ENCODE data around the gene PIAS3. TPM values are rescaled to one million over a fixed set of nuclear protein-coding genes. Genes with fewer than 3 reads are reported as not detected.

PIAS3 gene
- 7.6 and 9.8 TPM in 2 replicates for total RNA-seq

DNA sequence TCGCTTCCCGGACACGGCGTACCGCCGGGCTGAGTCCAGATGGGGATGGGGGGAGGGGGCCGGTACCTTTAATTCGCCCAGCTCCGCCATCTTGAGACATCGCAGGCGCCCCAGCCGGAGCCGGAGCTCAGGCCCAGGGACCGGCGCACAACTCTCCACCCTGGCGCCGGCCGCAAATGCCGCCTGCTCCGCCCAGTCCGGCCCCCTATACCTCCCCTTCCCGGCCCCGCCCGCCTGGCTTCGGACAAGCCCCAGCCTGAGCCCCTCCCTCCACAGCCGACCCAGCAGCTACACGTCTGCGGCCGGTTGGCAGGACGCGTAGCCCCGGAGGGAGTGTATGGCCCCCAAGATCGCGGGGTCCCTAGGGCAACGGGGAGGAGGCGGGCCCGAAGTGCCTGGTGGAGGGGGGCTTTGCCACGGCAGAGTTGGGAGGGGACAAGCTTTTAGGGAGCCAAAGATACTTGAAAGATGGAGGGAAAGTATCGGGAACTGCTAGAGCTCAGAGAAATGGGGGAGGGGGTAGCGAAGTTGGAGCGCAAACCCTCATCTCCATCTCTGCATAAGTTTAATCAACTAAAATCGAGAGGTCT lies at the start of gene PIAS3:
PIAS3 (minus strand) TSS at position 181 of the 590 bp plus-strand sequence; CDS start at position 90, 91 bp downstream.
- peak; percentile 85 for DNase-seq (ENCODE audit: low read depth, low spot score)

DNA sequence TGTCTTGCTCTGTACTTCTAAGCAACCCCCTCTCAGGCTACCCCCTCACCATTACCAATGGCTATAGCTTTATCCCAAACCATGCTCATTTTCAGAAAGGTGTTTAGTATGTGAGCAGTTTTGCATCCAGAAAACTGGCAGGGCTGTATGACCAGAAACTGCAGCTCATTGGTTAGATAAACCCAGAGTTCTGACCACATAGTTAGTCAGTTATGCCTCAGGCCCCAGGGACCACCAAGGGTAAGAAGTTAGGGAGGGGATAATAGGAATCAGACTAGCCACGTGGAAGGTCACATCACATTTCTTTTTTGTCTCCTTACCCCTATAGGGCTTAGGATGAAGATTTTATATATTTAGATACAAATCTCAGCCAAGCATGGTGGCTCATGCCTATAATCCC lies 49.8 kb upstream of the PIAS3 start:
- no peak for DNase-seq (ENCODE audit: low read depth, low spot score)

DNA sequence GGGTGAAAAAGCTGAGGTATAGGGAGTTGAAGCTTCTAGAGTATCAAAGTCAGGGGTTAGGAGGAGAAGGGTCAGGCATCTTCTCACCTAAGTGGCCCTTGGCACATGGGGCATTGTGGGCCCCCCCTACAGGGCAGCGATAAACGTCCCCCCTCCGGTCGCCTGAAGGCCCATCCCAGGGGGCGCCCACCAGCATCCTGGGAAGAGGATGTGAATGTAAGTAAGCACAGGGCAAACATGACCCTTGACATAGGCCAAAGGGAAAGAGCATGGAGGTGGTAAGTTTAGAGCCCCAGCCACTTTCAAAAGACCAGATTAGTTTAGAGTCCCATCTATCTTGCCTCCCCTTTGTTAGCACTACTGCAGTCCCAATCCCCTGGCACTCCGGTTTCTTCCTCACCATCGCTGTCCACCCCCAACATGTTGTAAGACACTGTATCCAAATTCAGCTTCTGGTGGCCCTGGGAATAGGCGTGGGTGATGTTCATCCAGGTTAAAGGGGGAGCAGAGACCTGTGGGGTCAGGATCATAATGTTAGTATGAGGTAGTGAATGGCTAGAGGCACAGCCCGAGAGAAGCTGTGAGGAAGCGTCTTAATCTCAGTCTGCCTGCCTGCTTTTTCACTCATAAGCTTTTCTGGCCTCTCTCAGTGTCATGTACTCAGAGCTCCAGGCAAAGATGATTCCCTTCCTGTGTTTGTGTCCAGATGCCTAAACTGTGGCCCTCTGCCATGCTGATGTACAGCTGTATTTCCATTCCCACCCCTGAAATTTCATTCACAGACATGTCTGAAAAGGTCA lies 48.3 kb upstream of the PIAS3 start:
- DNase-seq (ENCODE audit: low read depth, low spot score), result no peak

DNA sequence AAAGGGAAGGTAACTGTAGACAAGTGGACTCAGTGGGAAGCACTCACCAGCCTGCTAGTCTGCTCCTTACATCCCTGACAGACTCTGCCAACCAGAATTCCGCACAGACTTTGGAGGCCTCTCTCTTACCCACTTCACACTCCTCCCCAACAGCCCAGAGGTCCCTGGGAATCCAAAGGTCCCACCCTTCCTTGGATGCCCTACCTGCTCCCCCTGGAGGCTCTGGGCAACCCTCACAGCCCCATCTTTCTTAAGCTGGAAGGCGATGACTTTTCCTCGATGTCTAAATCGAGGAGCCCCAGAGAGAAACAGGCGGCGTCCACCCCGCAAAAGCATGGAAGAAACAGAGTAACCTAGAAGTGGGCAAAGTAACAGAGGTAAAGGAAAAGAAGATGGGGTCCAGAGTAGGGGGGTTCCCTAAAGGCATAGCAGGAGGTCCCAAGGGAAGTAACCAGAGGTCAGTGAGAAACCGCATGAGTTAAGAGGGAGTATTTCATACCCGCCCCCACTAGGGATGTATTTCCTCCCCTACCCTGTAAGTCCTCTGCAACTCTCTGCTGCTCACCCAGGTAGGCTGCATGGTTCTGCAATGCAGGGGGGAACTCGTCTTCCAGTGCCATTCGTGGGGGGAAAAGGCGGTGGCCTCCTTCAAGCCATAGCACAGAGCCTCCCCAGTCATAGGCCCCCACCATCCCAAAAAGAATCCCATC lies 42.6 kb upstream of the PIAS3 start:
- DNase-seq (ENCODE audit: low read depth, low spot score), result no peak

DNA sequence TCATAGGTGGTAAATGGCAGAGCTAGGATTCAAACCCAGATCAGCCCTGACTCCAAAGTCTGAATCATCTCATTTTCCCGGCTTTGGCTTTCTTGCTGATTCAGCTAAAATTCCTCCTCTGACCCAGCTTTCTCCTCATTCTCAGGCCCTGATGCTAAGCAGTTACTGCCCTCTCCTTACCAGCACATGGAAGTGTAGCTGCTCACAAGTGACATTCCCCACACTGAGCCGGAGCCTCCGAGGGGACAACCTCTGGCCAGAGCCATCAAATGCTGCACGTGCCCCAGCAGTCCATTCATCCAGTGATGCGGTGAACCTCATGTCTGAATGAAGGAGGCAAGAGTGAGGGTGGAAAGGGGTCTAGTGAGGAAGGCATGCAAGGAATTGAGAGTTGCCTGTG lies 39.9 kb upstream of the PIAS3 start:
- DNase-seq (ENCODE audit: low read depth, low spot score), result no peak

DNA sequence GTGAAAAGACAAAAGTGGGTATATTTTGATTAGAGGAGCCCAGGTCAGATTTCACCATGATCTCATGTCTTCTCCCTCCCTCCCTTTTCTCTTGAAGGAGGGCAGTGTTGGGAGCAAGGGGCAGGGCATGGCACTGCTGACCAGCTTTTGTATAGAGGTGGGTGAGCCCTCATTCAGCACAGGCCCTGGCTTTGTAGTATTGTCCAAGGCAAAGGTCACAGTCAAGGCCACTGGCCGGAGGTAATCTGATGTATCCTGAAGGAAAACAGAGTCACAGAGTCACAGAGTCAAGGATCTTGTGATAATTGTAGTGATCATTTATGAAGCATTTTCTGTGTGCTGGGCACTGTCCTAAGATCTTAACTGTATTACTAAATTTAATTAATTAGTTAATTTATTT lies 39.1 kb upstream of the PIAS3 start:
- DNase-seq (ENCODE audit: low read depth, low spot score), result no peak

DNA sequence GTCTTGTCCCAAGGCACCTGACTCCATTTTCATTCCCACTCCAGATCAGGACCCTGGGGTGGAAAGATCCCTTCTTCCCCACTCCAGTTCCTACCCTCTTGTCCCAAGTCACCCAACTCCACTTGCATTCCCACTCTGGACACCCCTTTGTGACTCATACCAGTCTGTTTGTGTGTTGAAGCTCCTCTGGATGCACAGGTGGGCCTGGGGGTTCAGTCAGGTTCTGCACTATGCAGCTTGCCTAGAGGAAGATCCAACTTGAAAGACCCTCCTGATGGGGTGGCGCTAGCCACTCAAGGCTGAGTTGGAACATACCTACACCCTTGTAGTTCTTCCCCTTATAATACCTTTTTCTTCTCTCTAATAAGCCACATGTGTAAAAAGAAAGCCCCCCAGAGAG lies 36.6 kb upstream of the PIAS3 start:
- no peak for DNase-seq (ENCODE audit: low read depth, low spot score)

DNA sequence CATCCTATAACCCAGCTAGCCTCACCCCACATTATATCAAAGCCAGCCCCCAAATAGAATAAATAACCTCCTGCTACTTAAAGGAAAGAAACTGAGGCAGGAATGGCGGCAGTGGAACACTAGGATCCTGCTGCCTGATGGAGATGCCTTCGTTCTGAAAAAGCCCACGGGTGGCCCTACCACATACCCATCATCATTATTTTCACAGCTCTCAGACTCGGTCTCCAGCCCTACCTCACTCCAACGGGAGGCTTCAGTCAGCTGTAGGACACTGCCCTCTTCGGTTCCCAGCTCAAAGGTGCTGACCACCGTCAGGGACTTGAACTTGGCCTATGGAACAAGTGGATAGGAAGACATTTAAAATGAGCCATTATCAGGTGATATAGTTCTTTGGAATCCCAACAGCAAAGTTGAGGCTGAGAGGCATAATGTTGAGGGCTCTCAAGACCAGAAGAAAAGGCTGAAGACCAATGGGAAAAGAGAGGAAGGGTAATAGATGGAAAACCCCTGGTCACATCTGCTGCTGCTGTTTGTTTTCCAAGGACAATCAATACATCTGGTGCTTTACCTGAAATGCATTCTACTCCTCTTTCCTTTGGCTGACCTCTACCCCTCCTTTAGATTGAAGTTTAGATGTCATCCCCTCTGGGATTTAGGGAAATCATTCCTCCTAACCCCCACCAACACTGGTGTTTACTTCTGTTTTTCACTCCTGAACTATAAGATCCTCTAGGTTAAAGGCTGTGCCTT lies 34.6 kb upstream of the PIAS3 start:
- no peak for DNase-seq (ENCODE audit: low read depth, low spot score)

DNA sequence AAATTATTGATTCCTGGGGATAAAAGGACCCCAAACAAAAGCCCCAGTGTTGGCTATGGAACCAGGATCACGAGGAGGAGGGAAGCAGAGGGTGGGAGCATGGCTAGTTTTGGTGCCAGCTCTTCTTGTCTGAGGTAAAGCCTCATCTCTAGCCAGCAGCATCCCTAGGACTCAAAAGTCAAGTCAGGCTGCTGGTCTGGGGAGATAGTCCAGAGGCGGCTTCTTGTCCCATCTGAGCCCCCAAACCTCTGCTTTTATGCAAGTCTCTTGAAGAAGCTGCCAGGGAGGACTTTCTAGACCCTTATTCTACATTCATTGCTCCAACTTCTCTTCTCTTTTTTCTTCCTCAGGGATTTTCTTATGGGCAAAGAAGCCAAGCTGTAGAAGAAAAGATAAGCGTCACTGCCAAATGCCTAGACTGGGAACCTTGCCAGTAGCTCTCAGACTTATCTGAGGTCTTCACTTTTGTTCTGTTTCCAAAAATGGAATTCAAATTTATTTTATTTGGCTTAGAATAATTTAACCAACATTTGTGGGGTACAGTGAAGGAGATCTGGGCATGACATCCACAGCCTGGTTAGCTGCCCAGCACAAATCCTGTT lies 33.7 kb upstream of the PIAS3 start:
- peak; percentile 52 for DNase-seq (ENCODE audit: low read depth, low spot score)

DNA sequence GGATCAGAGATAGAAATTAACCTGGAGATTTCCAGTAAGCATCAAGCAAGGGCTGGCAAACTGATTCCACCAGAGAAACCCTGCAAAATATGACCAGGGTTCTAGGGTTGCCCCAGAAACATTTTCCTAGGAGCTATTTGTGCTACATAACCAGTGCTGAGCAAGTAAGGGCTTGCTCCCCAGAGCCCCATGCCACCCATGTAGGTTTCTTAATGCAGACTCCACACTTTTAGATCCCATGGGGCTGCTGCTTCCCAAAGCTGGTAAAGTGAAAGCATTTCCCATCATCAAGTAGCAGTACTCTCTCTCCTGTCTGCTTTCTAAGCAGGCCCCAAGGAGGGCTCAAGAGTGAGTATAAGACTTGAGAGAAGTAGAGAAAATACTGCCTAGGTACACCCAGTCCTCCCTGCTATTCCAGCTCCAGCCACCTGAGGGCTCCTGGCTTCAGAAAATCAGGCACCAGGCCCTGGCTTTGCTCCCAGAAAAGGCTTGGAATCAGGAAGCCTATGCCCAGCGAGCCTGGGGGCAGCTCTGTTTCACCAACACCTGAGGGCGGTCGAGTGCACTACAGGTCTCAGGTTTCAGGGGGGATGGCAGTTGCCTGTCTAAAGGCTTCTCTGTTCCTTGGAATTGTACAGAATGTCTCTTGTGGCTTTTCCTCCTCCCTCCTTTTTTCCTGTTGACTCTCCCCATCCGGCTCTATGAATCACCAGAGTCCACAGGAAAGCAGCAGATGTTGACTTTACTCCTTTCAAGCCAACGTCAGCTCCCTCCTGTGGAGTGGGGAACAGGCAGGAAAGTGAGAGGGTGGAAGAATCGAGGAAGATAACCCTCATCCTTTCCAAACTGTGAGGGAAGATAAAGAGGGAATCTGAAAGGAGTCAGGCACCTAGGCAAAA lies 33.0 kb upstream of the PIAS3 start:
- peak; percentile 99 for DNase-seq (ENCODE audit: low read depth, low spot score)

DNA sequence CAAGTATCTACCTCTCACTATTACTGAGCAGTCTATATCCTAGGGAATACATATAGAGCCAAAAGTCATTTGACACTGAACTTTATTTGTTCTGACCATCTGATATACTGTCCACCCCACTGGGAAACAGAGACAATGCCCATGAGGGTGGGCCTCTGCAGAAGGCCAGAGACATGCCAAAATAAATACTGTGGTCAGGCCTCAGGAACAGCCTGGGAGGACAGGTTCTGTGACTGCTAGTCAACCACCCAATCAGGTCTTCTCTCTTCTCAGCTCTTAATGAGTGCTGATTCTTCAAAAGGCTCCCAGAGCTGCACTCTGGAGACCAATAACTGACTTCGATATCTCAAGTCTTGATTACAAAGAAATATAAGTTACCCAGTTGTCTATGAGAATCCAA lies 32.3 kb upstream of the PIAS3 start:
- DNase-seq (ENCODE audit: low read depth, low spot score), result peak; percentile 33

DNA sequence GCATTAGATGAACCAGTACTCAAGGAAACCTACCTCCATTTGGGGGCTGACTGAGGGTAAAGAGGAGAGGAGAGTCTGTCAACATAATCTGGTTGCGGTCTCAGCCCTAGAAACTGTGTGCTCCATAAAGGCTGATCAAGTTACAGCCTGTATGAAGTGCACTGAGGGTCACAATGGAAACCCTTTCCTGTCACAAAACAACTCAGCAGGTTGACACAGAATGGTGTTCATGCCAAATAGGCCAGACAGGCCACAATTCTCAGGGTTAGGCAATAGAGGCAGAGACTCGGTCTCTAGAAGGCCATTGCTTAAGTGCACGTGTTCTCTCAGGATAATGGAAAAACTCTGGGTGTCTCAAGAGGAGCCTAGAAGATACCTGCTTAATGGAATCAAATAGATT lies 30.8 kb upstream of the PIAS3 start:
- no peak for DNase-seq (ENCODE audit: low read depth, low spot score)

DNA sequence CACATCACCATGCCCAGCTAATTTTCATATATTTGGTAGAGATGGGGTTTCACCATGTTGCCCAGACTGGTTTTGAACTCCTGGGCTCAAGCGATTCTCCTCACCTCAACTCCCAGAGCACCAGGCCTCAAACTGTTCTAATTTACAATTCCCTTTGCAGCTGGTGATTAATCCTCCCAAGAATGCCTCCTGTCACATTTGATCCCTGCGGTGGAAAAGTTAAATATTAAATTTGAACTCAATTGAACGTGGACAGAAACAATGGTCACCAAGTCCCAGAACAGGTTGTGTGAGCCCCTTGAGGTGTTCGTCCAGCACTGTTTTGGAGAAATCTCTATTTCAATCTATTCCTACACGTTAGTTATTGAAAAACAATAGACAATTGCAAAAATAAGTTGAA lies 28.8 kb upstream of the PIAS3 start:
- no peak for DNase-seq (ENCODE audit: low read depth, low spot score)

DNA sequence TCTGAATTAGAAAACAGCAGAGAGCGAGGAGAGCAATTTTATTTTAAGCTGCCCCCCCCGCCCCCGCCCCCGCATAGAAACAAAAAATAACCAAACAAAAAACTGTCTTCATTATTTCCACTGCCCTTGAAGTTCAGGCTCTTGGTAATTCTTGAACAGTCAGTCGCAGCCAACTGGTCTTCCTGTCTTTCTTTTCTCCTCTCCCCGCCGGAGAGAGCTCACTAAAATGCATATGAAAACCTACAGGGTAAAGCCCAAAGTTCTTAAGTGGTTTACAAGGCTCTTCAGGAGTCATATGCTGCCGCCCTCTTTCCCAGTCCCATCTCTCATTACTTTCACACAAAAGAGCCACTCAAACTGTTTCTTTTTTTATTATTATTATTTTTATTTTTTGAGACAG lies 27.9 kb upstream of the PIAS3 start:
- DNase-seq (ENCODE audit: low read depth, low spot score), result no peak

DNA sequence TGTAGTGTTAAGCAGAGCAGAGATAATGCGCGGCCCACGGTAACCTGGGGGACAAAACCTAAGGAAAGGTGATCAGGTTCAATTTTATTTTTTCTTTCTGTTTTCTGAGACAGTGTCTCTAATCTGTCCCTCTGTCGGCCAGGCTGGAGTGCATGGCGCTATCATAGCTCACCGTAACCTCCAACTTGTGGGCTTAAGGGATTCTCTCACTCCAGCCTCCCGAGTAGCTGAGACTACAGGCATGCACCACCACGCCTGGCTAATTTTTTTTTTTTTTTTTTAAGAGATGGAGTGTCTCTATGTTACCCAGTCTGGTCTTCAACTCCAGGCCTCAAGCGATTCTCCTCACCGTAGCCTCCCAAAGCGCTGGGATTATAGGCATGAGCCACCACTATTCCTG lies 27.5 kb upstream of the PIAS3 start:
- no peak for DNase-seq (ENCODE audit: low read depth, low spot score)

DNA sequence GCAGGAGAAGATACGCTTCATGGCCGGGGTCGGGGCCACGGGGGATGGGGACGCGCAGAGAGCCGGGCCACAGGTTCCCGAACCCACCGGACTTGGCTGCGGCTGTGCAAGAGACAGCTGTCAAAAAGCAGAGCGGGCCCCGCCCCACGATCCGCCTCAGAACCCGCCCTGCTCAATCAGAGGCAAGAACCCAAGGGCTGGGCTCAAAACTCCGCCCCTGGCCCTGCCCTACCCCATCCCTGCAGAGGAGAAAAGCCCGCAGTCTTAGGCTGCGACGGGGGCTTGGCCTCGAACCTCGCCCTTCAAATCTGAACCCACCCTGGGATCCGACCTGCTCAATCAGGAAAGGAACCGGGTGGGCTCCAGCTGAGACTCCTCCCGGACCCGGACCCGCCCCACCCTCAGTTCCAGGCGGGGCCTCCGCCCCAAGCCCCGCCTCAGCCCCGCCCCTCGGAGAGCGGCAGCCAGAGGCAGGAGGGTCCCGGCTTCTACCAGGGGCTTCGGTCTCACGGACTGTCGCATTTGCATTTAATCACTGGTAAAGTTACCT lies 26.9 kb upstream of the PIAS3 start, which contains the start of gene ANKRD35:
ANKRD35 (minus strand) TSS at position 129 of the 550 bp plus-strand sequence; CDS start at position 21, 108 bp downstream.
- DNase-seq (ENCODE audit: low read depth, low spot score), result no peak

DNA sequence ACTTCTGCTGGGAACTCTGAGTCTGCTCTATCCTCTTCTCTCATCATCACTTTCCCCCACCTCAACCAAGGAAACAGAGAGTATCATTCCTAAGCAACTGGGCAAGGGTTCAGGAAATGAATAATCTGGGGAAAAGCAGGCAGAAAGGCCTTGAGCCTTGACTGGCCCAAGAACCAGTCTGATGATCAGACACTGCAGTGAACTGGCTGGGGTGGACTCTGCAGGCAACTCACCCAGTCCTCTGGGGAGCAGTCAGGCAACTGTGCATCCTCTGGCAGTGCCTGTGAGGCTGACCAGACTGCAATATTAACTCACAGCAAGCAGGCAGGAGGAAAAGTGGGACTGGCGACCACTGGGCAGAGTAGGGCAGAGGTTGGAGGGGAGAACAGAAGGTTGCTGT lies 25.8 kb upstream of the PIAS3 start:
- peak; percentile 33 for DNase-seq (ENCODE audit: low read depth, low spot score)

DNA sequence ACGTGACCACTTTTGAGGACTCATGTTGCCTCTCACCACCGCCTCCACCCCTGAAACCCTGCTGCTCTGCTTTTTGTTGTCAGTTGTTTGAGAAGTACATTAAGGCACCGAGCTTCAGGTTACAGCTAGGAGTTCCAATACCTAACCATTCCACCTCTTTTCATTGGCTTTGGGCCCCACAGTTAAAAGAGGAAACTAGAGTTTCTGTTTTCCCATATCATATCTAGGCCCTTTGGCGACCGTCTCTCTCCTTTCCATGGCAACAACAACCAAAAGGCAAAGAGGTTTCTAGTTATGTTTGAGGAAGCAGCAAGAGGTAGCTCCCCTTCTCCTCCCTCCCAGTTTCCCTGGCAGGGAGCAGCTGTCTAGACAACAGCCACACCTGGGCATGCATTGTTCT lies 20.9 kb upstream of the PIAS3 start:
- DNase-seq (ENCODE audit: low read depth, low spot score), result no peak

DNA sequence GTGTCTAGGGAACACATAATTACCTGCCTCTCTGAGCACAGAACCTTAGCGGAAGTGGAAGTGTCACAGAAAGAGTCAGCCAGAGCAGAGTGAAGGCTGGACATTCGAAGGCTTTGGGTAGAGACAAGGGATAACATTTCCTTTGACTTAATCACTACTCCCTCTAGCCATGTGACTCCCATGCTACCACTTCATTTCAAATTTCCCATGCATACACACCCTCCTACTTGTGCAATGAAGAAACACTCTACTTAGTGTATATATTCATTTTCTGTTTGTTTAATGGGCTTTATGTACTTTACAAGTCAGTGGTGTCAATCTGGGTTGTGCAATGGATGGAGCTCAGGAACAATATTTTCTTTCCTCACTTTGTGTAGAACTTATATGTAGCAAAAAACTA lies 19.8 kb upstream of the PIAS3 start:
- DNase-seq (ENCODE audit: low read depth, low spot score), result no peak

DNA sequence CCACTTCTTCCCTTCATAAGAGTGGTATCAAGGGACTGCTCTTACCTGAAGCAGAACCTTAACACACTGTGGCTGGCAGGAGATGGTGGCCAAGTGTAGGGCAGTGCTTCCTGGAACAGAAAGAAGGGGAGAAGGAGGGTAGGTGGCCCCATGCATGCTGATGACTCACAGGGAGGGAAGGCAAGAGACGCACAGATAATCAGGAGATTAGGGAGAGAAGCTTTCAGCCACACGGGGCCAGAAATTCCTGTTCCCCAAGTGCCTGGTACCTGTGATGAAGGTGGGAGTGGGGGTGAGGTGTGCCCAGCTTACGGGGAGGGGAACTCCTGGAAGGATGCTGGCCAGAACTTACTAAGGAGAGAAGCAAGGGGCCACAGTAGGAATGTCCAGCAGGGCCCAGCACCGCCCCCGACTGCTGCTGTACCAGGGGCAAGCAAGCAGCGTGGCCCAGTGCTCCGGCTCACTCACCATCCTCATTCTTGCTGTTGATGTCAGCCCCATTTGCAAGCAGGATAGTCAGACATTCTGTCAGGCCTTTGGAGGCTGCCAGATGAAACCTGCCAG lies 19.1 kb upstream of the PIAS3 start:
- DNase-seq (ENCODE audit: low read depth, low spot score), result no peak
